ENCODE results near the gene TM2D3. TPM values are rescaled to one million over a fixed set of nuclear protein-coding genes. Genes with fewer than 3 reads are reported as not detected.
A peak's percentile ranks its signal among the peaks of the same experiment; 100 is the strongest.

The TM2D3 gene
- total RNA-seq, 4 donors from 2014 or later, result 46.3 to 57.8 (median 49.7) TPM

DNA sequence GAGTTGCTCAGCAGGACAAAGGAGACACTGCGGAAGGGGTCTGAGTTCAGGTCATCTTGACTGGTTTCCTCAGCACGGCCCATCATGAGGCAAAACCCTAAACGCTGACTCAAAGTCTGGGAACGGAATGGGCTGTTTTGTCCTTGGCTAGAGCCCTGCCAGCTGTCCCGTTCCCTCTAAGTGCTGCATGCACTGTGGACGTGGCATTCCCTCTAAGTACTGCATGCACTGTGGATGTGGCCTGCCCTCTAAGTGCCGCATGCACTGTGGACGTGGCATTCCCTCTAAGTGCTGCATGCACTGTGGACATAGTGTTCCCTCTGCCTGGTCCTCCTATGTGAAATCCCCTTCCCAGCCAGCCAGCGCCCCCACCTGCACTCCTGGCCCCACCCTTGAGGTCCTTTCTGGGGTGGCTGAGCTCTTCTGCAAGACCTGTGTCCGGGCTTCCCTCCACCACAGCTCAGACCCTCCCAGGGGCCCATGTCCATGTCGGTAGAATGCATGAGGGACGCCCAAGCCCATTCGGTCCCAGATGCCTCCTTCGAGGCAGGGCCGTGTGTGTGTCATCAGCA, 36.7 kb downstream of the TM2D3 start:
- no peak overlapping the region for H3K4me3 ChIP-seq
- WGBS, result 42% methylated on average over 8 of the region's 15 CpGs
- TF ChIP-seq POLR2AphosphoS5 (IDR thresholded peaks at IDR 0.05), result no peak
- no peak for TF ChIP-seq EP300 (IDR thresholded peaks at IDR 0.05)
- TF ChIP-seq, protein P1, sequence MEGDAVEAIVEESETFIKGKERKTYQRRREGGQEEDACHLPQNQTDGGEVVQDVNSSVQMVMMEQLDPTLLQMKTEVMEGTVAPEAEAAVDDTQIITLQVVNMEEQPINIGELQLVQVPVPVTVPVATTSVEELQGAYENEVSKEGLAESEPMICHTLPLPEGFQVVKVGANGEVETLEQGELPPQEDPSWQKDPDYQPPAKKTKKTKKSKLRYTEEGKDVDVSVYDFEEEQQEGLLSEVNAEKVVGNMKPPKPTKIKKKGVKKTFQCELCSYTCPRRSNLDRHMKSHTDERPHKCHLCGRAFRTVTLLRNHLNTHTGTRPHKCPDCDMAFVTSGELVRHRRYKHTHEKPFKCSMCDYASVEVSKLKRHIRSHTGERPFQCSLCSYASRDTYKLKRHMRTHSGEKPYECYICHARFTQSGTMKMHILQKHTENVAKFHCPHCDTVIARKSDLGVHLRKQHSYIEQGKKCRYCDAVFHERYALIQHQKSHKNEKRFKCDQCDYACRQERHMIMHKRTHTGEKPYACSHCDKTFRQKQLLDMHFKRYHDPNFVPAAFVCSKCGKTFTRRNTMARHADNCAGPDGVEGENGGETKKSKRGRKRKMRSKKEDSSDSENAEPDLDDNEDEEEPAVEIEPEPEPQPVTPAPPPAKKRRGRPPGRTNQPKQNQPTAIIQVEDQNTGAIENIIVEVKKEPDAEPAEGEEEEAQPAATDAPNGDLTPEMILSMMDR (IDR thresholded peaks at IDR 0.05), result no peak
- no peak for TF ChIP-seq POLR2A (IDR thresholded peaks at IDR 0.05)
- no peaks in the 10 kb centered on the region for H3K9me3 ChIP-seq
- H3K27me3 ChIP-seq, result no peaks in the 10 kb centered on the region
- H3K27ac ChIP-seq, result no peak overlapping the region
- H3K4me1 ChIP-seq, result peaks cover 34% of the 10 kb centered on the region
- H3K36me3 ChIP-seq, result no peaks in the 10 kb centered on the region
- no peak for DNase-seq (ENCODE audit: low spot score in 2 of 2)

GRCh38 chr15:101614761-101615160, 37.4 kb downstream of the TM2D3 start:
- no peak for TF ChIP-seq POLR2AphosphoS5 (IDR thresholded peaks at IDR 0.05)
- no peak for TF ChIP-seq EP300 (IDR thresholded peaks at IDR 0.05)
- TF ChIP-seq, protein P1 (IDR thresholded peaks at IDR 0.05), result no peak
- TF ChIP-seq POLR2A (IDR thresholded peaks at IDR 0.05), result no peak
- Histone ChIP-seq H3K4me1 (peaks cover 34% of the 10 kb centered on the region), H3K27ac (no peak overlapping the region), H3K4me3 (no peak overlapping the region), H3K9me3 (no peaks in the 10 kb centered on the region), H3K36me3 (no peaks in the 10 kb centered on the region), H3K27me3 (no peaks in the 10 kb centered on the region)
- WGBS, result 85% methylated on average over 11 of the region's 11 CpGs
- no peak for DNase-seq (ENCODE audit: low spot score in 2 of 2)

- Histone ChIP-seq H3K4me1 (peaks cover 34% of the 10 kb centered on the region), H3K27ac (no peak overlapping the region), H3K9me3 (no peaks in the 10 kb centered on the region), H3K36me3 (no peaks in the 10 kb centered on the region), H3K27me3 (no peaks in the 10 kb centered on the region), H3K4me3 (no peak overlapping the region)
- WGBS, result 53% methylated on average over 14 of the region's 14 CpGs
- TF ChIP-seq, protein P1 (IDR thresholded peaks at IDR 0.05), result no peak
- TF ChIP-seq POLR2A (IDR thresholded peaks at IDR 0.05) (no peak), POLR2AphosphoS5 (IDR thresholded peaks at IDR 0.05) (no peak), EP300 (IDR thresholded peaks at IDR 0.05) (no peak)
- DNase-seq (ENCODE audit: low spot score in 2 of 2), result no peak
Observed at GRCh38 chr15:101614001-101614585, 38.1 kb downstream of the TM2D3 start.

DNA sequence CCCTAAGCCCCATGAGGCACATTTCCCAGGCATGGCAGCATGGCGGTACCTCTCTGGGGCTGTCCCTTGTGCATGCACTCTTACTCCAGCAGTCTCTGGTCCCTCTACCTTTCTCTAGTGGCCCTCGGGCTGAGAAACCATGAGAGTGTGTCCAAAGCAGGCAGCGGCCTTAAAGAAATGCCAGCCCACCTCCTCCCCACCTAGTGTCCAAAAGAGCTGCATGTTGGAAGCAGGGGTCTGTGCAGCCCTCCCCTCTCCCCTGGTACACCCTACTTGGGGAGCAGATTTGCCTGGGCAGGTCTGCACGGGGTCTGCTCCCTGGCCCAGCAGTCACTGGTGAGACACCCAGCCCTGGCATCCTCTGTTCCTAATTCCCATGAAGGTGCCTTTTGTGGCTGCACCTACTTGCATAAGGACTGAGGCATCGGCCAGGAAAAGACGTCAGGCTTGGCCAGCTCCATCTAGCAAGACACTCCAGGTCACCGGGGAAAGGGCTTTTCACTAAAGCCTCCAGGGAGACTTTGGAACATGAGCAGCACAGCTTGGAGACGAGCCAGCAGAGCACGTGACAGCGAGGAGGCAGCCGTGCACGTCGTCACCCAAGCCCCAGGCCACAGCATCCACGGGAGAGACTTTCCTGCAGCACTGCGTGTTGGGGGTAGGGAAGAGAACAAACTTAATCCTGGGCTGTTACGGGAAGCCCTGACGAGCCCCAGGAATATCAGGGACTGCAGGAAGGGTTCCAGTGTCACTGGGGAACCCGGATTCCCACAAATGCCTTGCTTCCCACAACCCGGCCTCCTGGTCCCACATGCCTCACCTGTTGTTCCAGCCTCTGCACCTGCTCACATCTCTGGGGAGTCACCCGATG, 38.8 kb downstream of the TM2D3 start:
- no peaks in the 10 kb centered on the region for H3K36me3 ChIP-seq
- peaks cover 34% of the 10 kb centered on the region for H3K4me1 ChIP-seq
- WGBS, result 34% methylated on average over 18 of the region's 20 CpGs
- TF ChIP-seq EP300 (IDR thresholded peaks at IDR 0.05) (no peak), POLR2A (IDR thresholded peaks at IDR 0.05) (no peak), POLR2AphosphoS5 (IDR thresholded peaks at IDR 0.05) (no peak)
- TF ChIP-seq, protein P1 (IDR thresholded peaks at IDR 0.05), result no peak
- no peak overlapping the region for H3K27ac ChIP-seq
- H3K9me3 ChIP-seq, result no peaks in the 10 kb centered on the region
- H3K27me3 ChIP-seq, result no peaks in the 10 kb centered on the region
- no peak overlapping the region for H3K4me3 ChIP-seq
- DNase-seq (ENCODE audit: low spot score in 2 of 2), result peak in 1 of 2 donors; percentile 73

GRCh38 chr15:101612676-101613075, 39.5 kb downstream of the TM2D3 start:
- H3K27me3 ChIP-seq, result no peaks in the 10 kb centered on the region
- no peak overlapping the region for H3K4me3 ChIP-seq
- no peaks in the 10 kb centered on the region for H3K9me3 ChIP-seq
- H3K4me1 ChIP-seq, result peaks cover 34% of the 10 kb centered on the region
- no peak overlapping the region for H3K27ac ChIP-seq
- no peak for DNase-seq (ENCODE audit: low spot score in 2 of 2)
- TF ChIP-seq POLR2A (IDR thresholded peaks at IDR 0.05) (no peak), EP300 (IDR thresholded peaks at IDR 0.05) (no peak), POLR2AphosphoS5 (IDR thresholded peaks at IDR 0.05) (no peak)
- TF ChIP-seq, protein P1 (IDR thresholded peaks at IDR 0.05), result no peak
- WGBS, result 94% methylated on average over 5 of the region's 11 CpGs
- no peaks in the 10 kb centered on the region for H3K36me3 ChIP-seq
